Esophagus squamous epithelium (tissue), 5 donors: ENCODE results near the gene SPAAR. TPM values are rescaled to one million over a fixed set of nuclear protein-coding genes. Genes with fewer than 3 reads are reported as not detected.

Experiments
- DNase-seq: peaks from one replicate; lab custom pipeline; 2025; lab: John Stamatoyannopoulos, UW
- H3K27ac ChIP-seq, 4 donors: fragments of 200-600 bp; sonication (generic); one replicate each; pipeline ENCODE4 v1.5.1; 2016 to 2019; ENCODE audit warnings: mild to moderate bottlenecking in 1 of 4
- H3K27me3 ChIP-seq, 4 donors: fragments of 200-600 bp; sonication (generic); 1 replicate in 3 of 4; 2 replicates in 1 of 4; pipeline versions ENCODE4 v1.5.1 to v1.6.0; 2017 to 2021; ENCODE audit warnings: antibody characterized with exemption in 1 of 4
- H3K36me3 ChIP-seq, 3 donors: fragments of 200-600 bp; sonication (generic); one replicate each; pipeline ENCODE4 v1.5.1; 2016 to 2019
- H3K4me1 ChIP-seq, 3 donors: fragments of 200-600 bp; sonication (generic); one replicate each; pipeline ENCODE4 v1.5.1; 2017 to 2019
- H3K4me3 ChIP-seq, 4 donors: fragments of 200-600 bp; sonication (generic); 1 replicate in 3 of 4; 2 replicates in 1 of 4; pipeline ENCODE4 v1.5.1; 2016 to 2019; ENCODE audit warnings: mild to moderate bottlenecking in 2 of 4, moderate library complexity in 1 of 4
- H3K9me3 ChIP-seq, 3 donors: fragments of 200-600 bp; sonication (generic); one replicate each; pipeline ENCODE4 v1.5.1; 2016 to 2019
- POLR2A ChIP-seq, 4 donors: fragments of 450-650 bp; IDR thresholded peaks; one replicate each; pipeline ENCODE4 v1.6.1; 2017; ENCODE audit warnings: antibody characterized with exemption in 4 of 4, mild to moderate bottlenecking in 4 of 4, moderate library complexity in 3 of 4
- WGBS, 2 donors: methylation state at CpG; one replicate each; pipeline ENCODE4 v1.1.5; 2018; 5-methylcytosine and 5-hydroxymethylcytosine counted together
- intact Hi-C: fragments of 100-400 bp; cut with DNase I; formaldehyde crosslinking; loops from one replicate; pipeline ENCODE4 v1.15.0; 2022
- total RNA-seq, 4 donors: library from RNA; depleted of rRNA; stranded (reverse); fragments of >200 nt; gene quantifications; one replicate each; pipeline ENCODE4 v1.1.0, GENCODE V29; 2016
- TF ChIP-seq, protein P1 (sequence below), 6 experiments: fragments of 450-650 bp in 4 of 6; fragments of 200-600 bp in 2 of 6; sonication (generic) in 2 of 6; IDR thresholded peaks; one replicate each; pipeline ENCODE4 v1.5.1; 2016 to 2019; ENCODE audit warnings: antibody characterized with exemption in 6 of 6, mild to moderate bottlenecking in 4 of 6, moderate library complexity in 4 of 6
- donor health status: DM: yes; HTN: yes; CAD: no.

The SPAAR gene
- total RNA-seq, 4 donors from 2014 or later = 0.22 to 1.1 TPM; not detected in 2

DNA sequence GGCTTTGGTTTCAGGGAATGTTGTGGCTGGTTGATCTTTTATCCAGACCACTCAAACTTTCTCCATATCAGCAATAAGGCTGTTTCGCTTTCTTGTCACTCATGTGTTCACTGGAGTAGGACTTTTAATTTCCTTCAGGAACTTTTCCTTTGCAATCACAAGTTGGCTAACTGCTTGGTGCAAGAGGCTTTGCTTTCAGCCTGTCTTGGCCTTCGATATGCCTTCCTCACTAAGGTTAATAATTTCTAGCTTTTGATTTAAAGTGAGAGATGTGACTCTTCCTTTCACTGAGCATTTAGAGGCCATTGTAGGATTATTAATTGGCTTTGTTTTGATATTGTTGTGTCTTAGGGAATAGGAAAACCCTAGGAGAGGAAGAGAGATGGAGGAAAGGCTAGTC lies 10.3 kb upstream of the SPAAR start:
- intact Hi-C loops = no loop called here
- TF ChIP-seq, protein P1, sequence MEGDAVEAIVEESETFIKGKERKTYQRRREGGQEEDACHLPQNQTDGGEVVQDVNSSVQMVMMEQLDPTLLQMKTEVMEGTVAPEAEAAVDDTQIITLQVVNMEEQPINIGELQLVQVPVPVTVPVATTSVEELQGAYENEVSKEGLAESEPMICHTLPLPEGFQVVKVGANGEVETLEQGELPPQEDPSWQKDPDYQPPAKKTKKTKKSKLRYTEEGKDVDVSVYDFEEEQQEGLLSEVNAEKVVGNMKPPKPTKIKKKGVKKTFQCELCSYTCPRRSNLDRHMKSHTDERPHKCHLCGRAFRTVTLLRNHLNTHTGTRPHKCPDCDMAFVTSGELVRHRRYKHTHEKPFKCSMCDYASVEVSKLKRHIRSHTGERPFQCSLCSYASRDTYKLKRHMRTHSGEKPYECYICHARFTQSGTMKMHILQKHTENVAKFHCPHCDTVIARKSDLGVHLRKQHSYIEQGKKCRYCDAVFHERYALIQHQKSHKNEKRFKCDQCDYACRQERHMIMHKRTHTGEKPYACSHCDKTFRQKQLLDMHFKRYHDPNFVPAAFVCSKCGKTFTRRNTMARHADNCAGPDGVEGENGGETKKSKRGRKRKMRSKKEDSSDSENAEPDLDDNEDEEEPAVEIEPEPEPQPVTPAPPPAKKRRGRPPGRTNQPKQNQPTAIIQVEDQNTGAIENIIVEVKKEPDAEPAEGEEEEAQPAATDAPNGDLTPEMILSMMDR (IDR thresholded peaks at IDR 0.05) = no peak
- TF ChIP-seq POLR2A (IDR thresholded peaks at IDR 0.05) = no peak
- H3K27me3 ChIP-seq = peaks cover 0 to 30% (median 0%) of the 10 kb centered on the region in 4 donors
- H3K9me3 ChIP-seq = no peaks in the 10 kb centered on the region
- H3K27ac ChIP-seq = no peak overlapping the region
- WGBS, 2 donors = 87 to 100% methylated on average over 2 of the region's 2 CpGs
- DNase-seq = no peak
- H3K36me3 ChIP-seq = no peaks in the 10 kb centered on the region
- peaks cover 0 to 11% (median 0%) of the 10 kb centered on the region in 3 donors for H3K4me1 ChIP-seq
- H3K4me3 ChIP-seq = no peak overlapping the region

DNA sequence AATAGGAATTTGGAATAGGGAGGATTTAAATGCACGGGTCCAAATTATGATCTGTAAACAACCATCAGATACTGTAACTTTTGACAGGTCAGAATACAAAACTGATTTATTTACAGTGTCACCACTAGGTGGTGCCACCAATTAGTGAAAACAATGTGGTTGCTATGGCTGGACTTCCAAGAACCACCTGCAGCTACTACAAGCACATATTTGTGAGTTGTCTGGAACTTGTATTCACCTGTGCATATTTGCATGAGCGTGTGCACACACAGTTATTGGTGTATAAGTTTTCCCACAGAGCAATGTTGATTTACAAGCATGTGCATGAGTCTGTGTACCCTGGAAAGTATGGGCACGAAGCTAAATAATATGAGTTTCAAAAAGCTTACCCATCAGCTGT lies 6.2 kb upstream of the SPAAR start:
- H3K27ac ChIP-seq = no peak overlapping the region
- TF ChIP-seq, protein P1 (IDR thresholded peaks at IDR 0.05) = peak; percentile 60 to 81 (median 70)
- TF ChIP-seq POLR2A (IDR thresholded peaks at IDR 0.05) = no peak
- no peak overlapping the region for H3K4me3 ChIP-seq
- peaks cover 25 to 51% (median 30%) of the 10 kb centered on the region in 3 donors for H3K4me1 ChIP-seq
- H3K27me3 ChIP-seq = peaks cover 0 to 15% (median 0%) of the 10 kb centered on the region in 4 donors
- H3K9me3 ChIP-seq = no peaks in the 10 kb centered on the region
- intact Hi-C loops = no loop called here
- WGBS, 2 donors = 11 to 14% methylated on average over 3 of the region's 3 CpGs
- no peak for DNase-seq
- H3K36me3 ChIP-seq = no peaks in the 10 kb centered on the region

DNA sequence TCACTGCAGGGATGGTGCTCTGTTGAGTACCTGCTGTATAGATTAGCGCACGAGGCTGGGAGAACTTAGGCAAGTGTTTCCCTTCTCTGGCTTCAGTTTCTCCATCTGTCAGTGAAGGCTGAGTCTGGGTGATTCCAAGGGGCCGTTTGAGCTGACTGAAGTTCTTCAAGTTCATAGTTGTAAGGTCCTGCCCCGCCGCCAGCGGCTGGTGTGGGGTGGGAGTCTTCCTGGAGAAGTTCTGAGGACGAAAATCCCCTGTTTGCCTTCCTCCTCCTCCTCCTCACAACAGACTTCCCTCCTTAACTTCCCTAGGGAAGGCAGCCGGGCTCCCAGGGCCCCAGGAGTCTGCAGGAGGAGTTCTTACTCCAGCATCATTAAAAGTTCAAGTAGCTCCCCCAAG lies 5.0 kb upstream of the SPAAR start:
- Histone ChIP-seq H3K4me3 (no peak overlapping the region), H3K9me3 (no peaks in the 10 kb centered on the region), H3K36me3 (no peaks in the 10 kb centered on the region), H3K27me3 (peaks cover 0 to 15% (median 0%) of the 10 kb centered on the region in 4 donors), H3K27ac (peak overlapping the region in 3 of 4 donors; percentile 89 to 95 (median 92)), H3K4me1 (peaks cover 38 to 64% (median 43%) of the 10 kb centered on the region in 3 donors)
- no peak for TF ChIP-seq POLR2A (IDR thresholded peaks at IDR 0.05)
- TF ChIP-seq, protein P1 (IDR thresholded peaks at IDR 0.05) = no peak
- 55 to 61% methylated on average over 5 to 8 of the region's 8 CpGs for WGBS, 2 donors
- no peak for DNase-seq
- intact Hi-C loops = no loop called here

DNA sequence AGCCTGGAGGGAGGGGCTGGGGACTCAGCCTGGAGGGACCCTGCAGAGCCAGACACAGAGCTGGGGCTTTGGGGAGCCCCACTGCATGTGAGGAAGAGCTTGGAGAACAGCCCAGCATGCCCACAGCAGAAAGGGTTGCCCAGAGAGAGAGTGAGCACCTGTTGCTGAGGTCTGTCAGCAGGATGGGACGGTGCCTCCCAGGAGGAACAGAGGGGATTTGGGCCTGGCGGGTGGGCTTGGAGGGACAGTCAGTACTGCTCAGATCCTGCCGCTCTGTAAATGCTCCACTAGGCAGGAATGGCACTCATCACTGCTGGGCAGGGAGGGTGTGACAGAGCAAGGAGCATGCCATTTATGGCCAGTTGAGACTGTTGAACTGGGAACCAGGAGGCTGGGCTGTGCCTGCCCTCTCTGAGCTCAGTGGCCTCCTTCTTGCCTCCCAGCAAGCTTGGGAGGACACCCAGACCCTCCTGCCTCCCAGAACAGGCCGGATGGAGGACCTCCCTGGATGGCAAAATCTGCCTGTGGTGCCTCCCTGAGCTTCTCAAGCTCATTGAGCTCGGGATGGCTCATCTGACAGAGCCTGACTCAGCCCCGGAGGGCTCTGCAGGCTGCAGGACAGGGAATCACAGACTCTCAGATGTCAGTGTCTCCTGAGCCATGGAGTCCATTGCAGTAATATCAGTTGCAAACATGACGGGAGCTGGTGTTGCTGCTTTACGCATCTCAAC lies 4.1 kb upstream of the SPAAR start:
- 49 to 71% methylated on average over 5 to 6 of the region's 8 CpGs for WGBS, 2 donors
- Histone ChIP-seq H3K4me1 (peaks cover 45 to 73% (median 52%) of the 10 kb centered on the region in 3 donors), H3K36me3 (no peaks in the 10 kb centered on the region), H3K27me3 (peaks cover 0 to 15% (median 0%) of the 10 kb centered on the region in 4 donors), H3K9me3 (no peaks in the 10 kb centered on the region), H3K4me3 (peak overlapping the region in 1 of 4 donors; percentile 56), H3K27ac (peak overlapping the region; percentile 69 to 95 (median 90))
- no peak for DNase-seq
- TF ChIP-seq, protein P1 (IDR thresholded peaks at IDR 0.05) = no peak
- TF ChIP-seq POLR2A (IDR thresholded peaks at IDR 0.05) = no peak
- intact Hi-C loops = no loop called here
